Psoas muscle (tissue), 8 donors: Measurements from ENCODE around the gene ADAT3. TPM values are rescaled to one million over a fixed set of nuclear protein-coding genes. Genes with fewer than 3 reads are reported as not detected.

Experiments used
- ATAC-seq, 4 donors: fragments of 200-7000 bp; cut with Tn5 transposase; one replicate each; pipeline ENCODE4 v1.9.1; 2020; ENCODE audit warnings: moderate library complexity in 3 of 4, mild to moderate bottlenecking in 2 of 4
- DNase-seq, 2 donors: peaks; one replicate each; pipeline ENCODE4 v3.0.0-alpha.2; 2020
- H3K27ac ChIP-seq: fragments of 200-600 bp; one replicate; pipeline ENCODE4 v1.8.0; 2022
- H3K27me3 ChIP-seq, 3 donors: fragments of 200-600 bp in 1 of 3; one replicate each; pipeline versions ENCODE4 v1.6.1 to v1.8.0; 2013 to 2022; ENCODE audit warnings: low read length in 2 of 3, mild to moderate bottlenecking in 2 of 3, moderate library complexity in 1 of 3; ENCODE audit not compliant: insufficient read depth in 3 of 3
- H3K36me3 ChIP-seq, 2 donors: fragments of 200-600 bp in 1 of 2; one replicate each; pipeline versions ENCODE4 v1.6.1 to v1.8.0; 2013 to 2022; ENCODE audit warnings: low read depth in 1 of 2, mild to moderate bottlenecking in 1 of 2, moderate library complexity in 1 of 2; ENCODE audit not compliant: insufficient read depth in 1 of 2
- H3K4me1 ChIP-seq: fragments of 200-600 bp; one replicate; pipeline ENCODE4 v1.8.0; 2022
- H3K4me3 ChIP-seq: fragments of 200-600 bp; one replicate; pipeline ENCODE4 v1.8.0; 2022; ENCODE audit warnings: mild to moderate bottlenecking
- H3K9me3 ChIP-seq: fragments of 200-600 bp; one replicate; pipeline ENCODE4 v1.8.0; 2022
- WGBS, 3 donors: extraction: QIAGEN DNeasy Blood & Tissue Kit; methylation state at CpG; one replicate each; pipeline versions ENCODE4 v1.1.6 to v1.1.7; 2013; 5-methylcytosine and 5-hydroxymethylcytosine counted together
- intact Hi-C, 2 donors: fragments of 100-400 bp; cut with DNase I; formaldehyde crosslinking; loops; one replicate each; pipeline versions ENCODE4 v1.11.0 to v1.14.2; 2022
- polyA plus RNA-seq, 3 donors: library from polyadenylated mRNA; stranded (reverse); fragments of 200-250 nt; gene quantifications; one replicate each; pipeline ENCODE4 v1.2.3, GENCODE V29; 2013
- total RNA-seq, 4 donors: library from RNA; stranded (reverse); fragmentation: NEBNext Ultra II Directional in 2 of 4; extraction: Animal tissue kit (Norgen Biotek cat#: 25700) in 2 of 4; gene quantifications; one replicate each; pipeline versions ENCODE4 v1.2.1 to v1.2.4, GENCODE V29; 2021 to 2023
- TF ChIP-seq, protein P1 (sequence below): fragments of 200-600 bp; IDR thresholded peaks from one replicate; pipeline ENCODE4 v1.8.0; 2022; ENCODE audit warnings: antibody characterized with exemption
- donor health status: healthy with polysubstance abuse.
- donor health status: DM: no; HTN: no; CAD: no; lungs with moderate emphysema.
- donor health status: Bipolar disorder and iron deficiency.
- donor health status: healthy.
- donor health status: DM: yes; HTN: yes; CAD: no.
- donor health status: DM: no; HTN: no; CAD: no.
- donor health status: DM: no; HTN: no; CAD: no.
- donor health status: DM: yes; HTN: yes; CAD: no.

ADAT3 gene
- total and polyA plus RNA-seq, 7 donors = 1.4 to 7.2 (median 2.2) TPM

DNA sequence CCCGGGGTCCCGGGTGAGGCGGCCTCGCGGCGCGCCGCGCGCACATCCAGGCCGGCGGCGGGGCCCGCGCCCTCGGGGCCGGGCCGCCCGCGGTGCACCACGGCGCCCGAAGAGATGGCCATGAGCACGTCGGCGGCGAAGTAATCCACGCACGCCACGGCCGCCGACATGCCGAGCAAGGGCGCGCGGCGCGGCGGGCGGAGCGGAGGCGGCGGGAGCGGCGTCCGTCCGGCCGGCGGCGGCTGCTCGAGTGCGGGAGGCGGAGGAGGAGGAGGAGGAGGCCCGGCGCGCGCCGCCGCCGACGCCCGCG lies 41.9 kb upstream of the ADAT3 start, which contains the start of gene KLF16:
KLF16 (minus strand) TSS at position 252 of the 310 bp plus-strand sequence; CDS start at position 170, 82 bp downstream.
- Histone ChIP-seq H3K9me3 (no peaks in the 10 kb centered on the region), H3K4me3 (peak within 1 kb of the TSS; percentile 93), H3K4me1 (peaks cover 8% of the 10 kb centered on the region), H3K27me3 (no peaks in the 10 kb centered on the region), H3K36me3 (no peaks in the 10 kb centered on the region), H3K27ac (peak within 1 kb of the TSS; percentile 91)
- intact Hi-C loops = no loop called here
- WGBS, 3 donors = 0 to 1% methylated on average over 25 to 60 of the region's 63 CpGs; no CpG with 5 or more reads in 1 of the 3 donors
- TF ChIP-seq, protein P1, sequence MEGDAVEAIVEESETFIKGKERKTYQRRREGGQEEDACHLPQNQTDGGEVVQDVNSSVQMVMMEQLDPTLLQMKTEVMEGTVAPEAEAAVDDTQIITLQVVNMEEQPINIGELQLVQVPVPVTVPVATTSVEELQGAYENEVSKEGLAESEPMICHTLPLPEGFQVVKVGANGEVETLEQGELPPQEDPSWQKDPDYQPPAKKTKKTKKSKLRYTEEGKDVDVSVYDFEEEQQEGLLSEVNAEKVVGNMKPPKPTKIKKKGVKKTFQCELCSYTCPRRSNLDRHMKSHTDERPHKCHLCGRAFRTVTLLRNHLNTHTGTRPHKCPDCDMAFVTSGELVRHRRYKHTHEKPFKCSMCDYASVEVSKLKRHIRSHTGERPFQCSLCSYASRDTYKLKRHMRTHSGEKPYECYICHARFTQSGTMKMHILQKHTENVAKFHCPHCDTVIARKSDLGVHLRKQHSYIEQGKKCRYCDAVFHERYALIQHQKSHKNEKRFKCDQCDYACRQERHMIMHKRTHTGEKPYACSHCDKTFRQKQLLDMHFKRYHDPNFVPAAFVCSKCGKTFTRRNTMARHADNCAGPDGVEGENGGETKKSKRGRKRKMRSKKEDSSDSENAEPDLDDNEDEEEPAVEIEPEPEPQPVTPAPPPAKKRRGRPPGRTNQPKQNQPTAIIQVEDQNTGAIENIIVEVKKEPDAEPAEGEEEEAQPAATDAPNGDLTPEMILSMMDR = no peak
- DNase-seq (no peak), ATAC-seq (no peak)

GRCh38 chr19:1863638-1864479 lies 41.3 kb upstream of the ADAT3 start:
- no peaks in the 10 kb centered on the region for H3K27me3 ChIP-seq
- ATAC-seq (peak; percentile 85 to 87 (median 86)), DNase-seq (peak; percentile 92 to 93)
- TF ChIP-seq, protein P1 = no peak
- peak overlapping the region; percentile 91 for H3K27ac ChIP-seq
- 0 to 1% (median 1%) methylated on average over 19 to 115 of the region's 115 CpGs for WGBS, 3 donors
- peaks cover 8% of the 10 kb centered on the region for H3K4me1 ChIP-seq
- intact Hi-C loops = no loop called here
- no peaks in the 10 kb centered on the region for H3K36me3 ChIP-seq
- H3K9me3 ChIP-seq = no peaks in the 10 kb centered on the region
- peak overlapping the region; percentile 93 for H3K4me3 ChIP-seq

- Histone ChIP-seq H3K27me3 (no peaks in the 10 kb centered on the region), H3K36me3 (no peaks in the 10 kb centered on the region), H3K4me1 (peaks cover 8% of the 10 kb centered on the region), H3K27ac (peak overlapping the region; percentile 91), H3K4me3 (peak overlapping the region; percentile 93), H3K9me3 (no peaks in the 10 kb centered on the region)
- TF ChIP-seq, protein P1 = peak; percentile 74
- ATAC-seq = peak; percentile 68 to 81 (median 73)
- intact Hi-C loops = no loop called here
- WGBS, 3 donors = 7 to 8% (median 8%) methylated on average over 39 to 52 of the region's 52 CpGs
- peak; percentile 79 to 86 for DNase-seq
Observed at GRCh38 chr19:1864480-1865171, 40.6 kb upstream of the ADAT3 start.

GRCh38 chr19:1865172-1866010 lies 39.8 kb upstream of the ADAT3 start:
- H3K27ac ChIP-seq = peak overlapping the region; percentile 91
- H3K4me1 ChIP-seq = peaks cover 8% of the 10 kb centered on the region
- no peaks in the 10 kb centered on the region for H3K27me3 ChIP-seq
- intact Hi-C loops = no loop called here
- H3K9me3 ChIP-seq = no peaks in the 10 kb centered on the region
- 83 to 91% (median 86%) methylated on average over 16 to 17 of the region's 17 CpGs for WGBS, 3 donors
- no peak for DNase-seq
- no peak for ATAC-seq
- peak overlapping the region; percentile 93 for H3K4me3 ChIP-seq
- no peaks in the 10 kb centered on the region for H3K36me3 ChIP-seq
- TF ChIP-seq, protein P1 = no peak
